ENCODE measurements around the gene TIMM44. TPM values are rescaled to one million over a fixed set of nuclear protein-coding genes. Genes with fewer than 3 reads are reported as not detected.

TIMM44 gene
- polyA plus RNA-seq (2013, experiment 1 of 2) = 97.4 TPM
- 102 TPM for polyA plus RNA-seq (2013, experiment 2 of 2)

- Histone ChIP-seq H3K18ac (ENCODE audit: low read length) (peak within 1 kb of the TSS; percentile 11), H3K4me2 (ENCODE audit: low read length) (peak within 1 kb of the TSS; percentile 99), H2BK15ac (replicated peaks; ENCODE audit: low read depth) (no peak within 1 kb of the TSS), H3K23ac (ENCODE audit: low read length) (peak within 1 kb of the TSS; percentile 15), H2BK120ac (ENCODE audit: low read depth, low read length) (no peak within 1 kb of the TSS), H2BK5ac (ENCODE audit: low read length) (peak within 1 kb of the TSS; percentile 11), H3K79me1 (ENCODE audit: low read length) (peaks cover 6% of the 10 kb centered on the region), H3K27me3 (ENCODE audit: insufficient read depth, low read length, poor library complexity) (no peaks in the 10 kb centered on the region), H3K4me3 (ENCODE audit: low read length) (peak within 1 kb of the TSS; percentile 84), H2AK5ac (ENCODE audit: low read length) (no peak within 1 kb of the TSS), H3K9ac (ENCODE audit: low read length) (peak within 1 kb of the TSS; percentile 92), H3K56ac (ENCODE audit: low read length) (peak within 1 kb of the TSS; percentile 97), H4K5ac (ENCODE audit: low read length) (no peak within 1 kb of the TSS), H3K4ac (ENCODE audit: low read depth, low read length) (peak within 1 kb of the TSS; percentile 85), H3K36me3 (ENCODE audit: control insufficient read depth, insufficient read depth, low read length) (peaks cover 6% of the 10 kb centered on the region), H4K8ac (ENCODE audit: low read depth, low read length) (no peak within 1 kb of the TSS), H3K27ac (ENCODE audit: low read depth, low read length) (peak within 1 kb of the TSS; percentile 46), H3K4me1 (ENCODE audit: control insufficient read depth, low read depth, low read length) (no peaks in the 10 kb centered on the region), H3K79me2 (ENCODE audit: control insufficient read depth, insufficient read depth, low read length) (peaks cover 15% of the 10 kb centered on the region)
- WGBS (ENCODE audit: extremely low coverage, insufficient coverage, low lambda C conversion rate) = no CpG with 5 or more reads among the region's 56 CpGs
- peak; percentile 100 for DNase-seq
Observed at GRCh38 chr19:7943444-7944176, at the start of gene TIMM44. Gene TIMM44 (minus strand): TSS chr19:7943666. CDS start chr19:7943651, 15 bp downstream.

GRCh38 chr19:7992575-7992974 is 49.1 kb upstream of the TIMM44 start:
- Histone ChIP-seq H2BK120ac (ENCODE audit: low read depth, low read length) (no peak overlapping the region), H3K27me3 (ENCODE audit: insufficient read depth, low read length, poor library complexity) (no peaks in the 10 kb centered on the region), H3K4me2 (ENCODE audit: low read length) (no peak overlapping the region), H3K4me3 (ENCODE audit: low read length) (no peak overlapping the region), H3K4me1 (ENCODE audit: control insufficient read depth, low read depth, low read length) (peaks cover 4% of the 10 kb centered on the region), H3K23ac (ENCODE audit: low read length) (no peak overlapping the region), H3K79me2 (ENCODE audit: control insufficient read depth, insufficient read depth, low read length) (peaks cover 68% of the 10 kb centered on the region), H3K4ac (ENCODE audit: low read depth, low read length) (no peak overlapping the region), H4K5ac (ENCODE audit: low read length) (no peak overlapping the region), H3K9ac (ENCODE audit: low read length) (no peak overlapping the region), H3K18ac (ENCODE audit: low read length) (no peak overlapping the region), H3K56ac (ENCODE audit: low read length) (no peak overlapping the region), H3K79me1 (ENCODE audit: low read length) (peaks cover 18% of the 10 kb centered on the region), H4K8ac (ENCODE audit: low read depth, low read length) (no peak overlapping the region), H3K27ac (ENCODE audit: low read depth, low read length) (no peak overlapping the region), H2BK15ac (replicated peaks; ENCODE audit: low read depth) (no peak overlapping the region), H3K36me3 (ENCODE audit: control insufficient read depth, insufficient read depth, low read length) (peaks cover 9% of the 10 kb centered on the region), H2BK5ac (ENCODE audit: low read length) (no peak overlapping the region), H2AK5ac (ENCODE audit: low read length) (no peak overlapping the region)
- no peak for DNase-seq
- no CpG with 5 or more reads among the region's 10 CpGs for WGBS (ENCODE audit: extremely low coverage, insufficient coverage, low lambda C conversion rate)

- no peak overlapping the region for H4K8ac ChIP-seq (ENCODE audit: low read depth, low read length)
- H3K4me1 ChIP-seq (ENCODE audit: control insufficient read depth, low read depth, low read length) = peaks cover 4% of the 10 kb centered on the region
- H2BK15ac ChIP-seq (replicated peaks; ENCODE audit: low read depth) = no peak overlapping the region
- peaks cover 12% of the 10 kb centered on the region for H3K36me3 ChIP-seq (ENCODE audit: control insufficient read depth, insufficient read depth, low read length)
- H3K18ac ChIP-seq (ENCODE audit: low read length) = peak overlapping the region; percentile 2
- H3K4ac ChIP-seq (ENCODE audit: low read depth, low read length) = no peak overlapping the region
- peak overlapping the region; percentile 87 for H3K27ac ChIP-seq (ENCODE audit: low read depth, low read length)
- no peak overlapping the region for H4K5ac ChIP-seq (ENCODE audit: low read length)
- no peak overlapping the region for H2BK120ac ChIP-seq (ENCODE audit: low read depth, low read length)
- peak; percentile 95 for DNase-seq
- peaks cover 36% of the 10 kb centered on the region for H3K79me1 ChIP-seq (ENCODE audit: low read length)
- no peak overlapping the region for H2BK5ac ChIP-seq (ENCODE audit: low read length)
- H3K9ac ChIP-seq (ENCODE audit: low read length) = peak overlapping the region; percentile 9
- H3K79me2 ChIP-seq (ENCODE audit: control insufficient read depth, insufficient read depth, low read length) = peaks cover 62% of the 10 kb centered on the region
- peak overlapping the region; percentile 56 for H3K56ac ChIP-seq (ENCODE audit: low read length)
- no CpG with 5 or more reads among the region's 12 CpGs for WGBS (ENCODE audit: extremely low coverage, insufficient coverage, low lambda C conversion rate)
- H3K4me2 ChIP-seq (ENCODE audit: low read length) = no peak overlapping the region
- H3K27me3 ChIP-seq (ENCODE audit: insufficient read depth, low read length, poor library complexity) = no peaks in the 10 kb centered on the region
- no peak overlapping the region for H3K23ac ChIP-seq (ENCODE audit: low read length)
- H3K4me3 ChIP-seq (ENCODE audit: low read length) = no peak overlapping the region
- H2AK5ac ChIP-seq (ENCODE audit: low read length) = no peak overlapping the region
Observed at GRCh38 chr19:7989071-7989575, 45.7 kb upstream of the TIMM44 start.

GRCh38 chr19:7988307-7988706 is 44.8 kb upstream of the TIMM44 start:
- H3K36me3 ChIP-seq (ENCODE audit: control insufficient read depth, insufficient read depth, low read length) = peaks cover 18% of the 10 kb centered on the region
- H3K4me1 ChIP-seq (ENCODE audit: control insufficient read depth, low read depth, low read length) = peaks cover 4% of the 10 kb centered on the region
- no peak overlapping the region for H3K18ac ChIP-seq (ENCODE audit: low read length)
- no peak overlapping the region for H3K9ac ChIP-seq (ENCODE audit: low read length)
- H3K79me2 ChIP-seq (ENCODE audit: control insufficient read depth, insufficient read depth, low read length) = peaks cover 61% of the 10 kb centered on the region
- H3K56ac ChIP-seq (ENCODE audit: low read length) = peak overlapping the region; percentile 56
- H2AK5ac ChIP-seq (ENCODE audit: low read length) = no peak overlapping the region
- no peak overlapping the region for H2BK120ac ChIP-seq (ENCODE audit: low read depth, low read length)
- no peak overlapping the region for H3K4ac ChIP-seq (ENCODE audit: low read depth, low read length)
- no peaks in the 10 kb centered on the region for H3K27me3 ChIP-seq (ENCODE audit: insufficient read depth, low read length, poor library complexity)
- no peak overlapping the region for H4K8ac ChIP-seq (ENCODE audit: low read depth, low read length)
- no peak overlapping the region for H2BK5ac ChIP-seq (ENCODE audit: low read length)
- peaks cover 42% of the 10 kb centered on the region for H3K79me1 ChIP-seq (ENCODE audit: low read length)
- H3K27ac ChIP-seq (ENCODE audit: low read depth, low read length) = peak overlapping the region; percentile 50
- H3K23ac ChIP-seq (ENCODE audit: low read length) = no peak overlapping the region
- H3K4me2 ChIP-seq (ENCODE audit: low read length) = no peak overlapping the region
- no peak overlapping the region for H2BK15ac ChIP-seq (replicated peaks; ENCODE audit: low read depth)
- H3K4me3 ChIP-seq (ENCODE audit: low read length) = no peak overlapping the region
- no CpG with 5 or more reads among the region's 5 CpGs for WGBS (ENCODE audit: extremely low coverage, insufficient coverage, low lambda C conversion rate)
- H4K5ac ChIP-seq (ENCODE audit: low read length) = no peak overlapping the region
- peak; percentile 64 for DNase-seq

GRCh38 chr19:7987114-7987768 is 43.8 kb upstream of the TIMM44 start:
- no peak overlapping the region for H3K4ac ChIP-seq (ENCODE audit: low read depth, low read length)
- H2BK5ac ChIP-seq (ENCODE audit: low read length) = no peak overlapping the region
- H4K5ac ChIP-seq (ENCODE audit: low read length) = no peak overlapping the region
- no peak overlapping the region for H4K8ac ChIP-seq (ENCODE audit: low read depth, low read length)
- H3K4me2 ChIP-seq (ENCODE audit: low read length) = no peak overlapping the region
- no peak for DNase-seq
- no peak overlapping the region for H2AK5ac ChIP-seq (ENCODE audit: low read length)
- H3K56ac ChIP-seq (ENCODE audit: low read length) = no peak overlapping the region
- H3K18ac ChIP-seq (ENCODE audit: low read length) = no peak overlapping the region
- no peak overlapping the region for H3K27ac ChIP-seq (ENCODE audit: low read depth, low read length)
- H3K79me1 ChIP-seq (ENCODE audit: low read length) = peaks cover 47% of the 10 kb centered on the region
- no peak overlapping the region for H3K23ac ChIP-seq (ENCODE audit: low read length)
- peaks cover 4% of the 10 kb centered on the region for H3K4me1 ChIP-seq (ENCODE audit: control insufficient read depth, low read depth, low read length)
- H3K27me3 ChIP-seq (ENCODE audit: insufficient read depth, low read length, poor library complexity) = no peaks in the 10 kb centered on the region
- H2BK15ac ChIP-seq (replicated peaks; ENCODE audit: low read depth) = no peak overlapping the region
- H3K79me2 ChIP-seq (ENCODE audit: control insufficient read depth, insufficient read depth, low read length) = peaks cover 53% of the 10 kb centered on the region
- WGBS (ENCODE audit: extremely low coverage, insufficient coverage, low lambda C conversion rate) = no CpG with 5 or more reads among the region's 17 CpGs
- peaks cover 20% of the 10 kb centered on the region for H3K36me3 ChIP-seq (ENCODE audit: control insufficient read depth, insufficient read depth, low read length)
- H3K4me3 ChIP-seq (ENCODE audit: low read length) = no peak overlapping the region
- no peak overlapping the region for H3K9ac ChIP-seq (ENCODE audit: low read length)
- no peak overlapping the region for H2BK120ac ChIP-seq (ENCODE audit: low read depth, low read length)

Measured in mesendoderm (in vitro differentiated cells).